Liver (tissue), 9 donors: Measurements from ENCODE around the gene PPP2R2D. TPM values are rescaled to one million over a fixed set of nuclear protein-coding genes. Genes with fewer than 3 reads are reported as not detected.

Experiments
- DNase-seq: peaks from one replicate; pipeline ENCODE4 v3.0.0-alpha.2; 2017; ENCODE audit warnings: low spot score
- H3K27ac ChIP-seq, 2 donors: one replicate each; pipeline ENCODE4 v1.7.0; 2013; ENCODE audit warnings: inconsistent platforms in 2 of 2, low read length in 2 of 2, control low read depth in 1 of 2, low read depth in 1 of 2, mild to moderate bottlenecking in 1 of 2
- H3K27me3 ChIP-seq, 4 donors: one replicate each; pipeline versions ENCODE4 v1.6.1 to v1.7.0; 2013; ENCODE audit warnings: low read length in 3 of 4, inconsistent platforms in 1 of 4, mild to moderate bottlenecking in 1 of 4, moderate library complexity in 1 of 4; ENCODE audit not compliant: control insufficient read depth in 4 of 4, insufficient read depth in 4 of 4
- H3K36me3 ChIP-seq, 4 donors: one replicate each; pipeline versions ENCODE4 v1.6.1 to v1.7.0; 2013; ENCODE audit warnings: low read length in 3 of 4, mild to moderate bottlenecking in 3 of 4, low read depth in 1 of 4, moderate library complexity in 1 of 4; ENCODE audit not compliant: control insufficient read depth in 4 of 4, insufficient read depth in 3 of 4
- H3K4me1 ChIP-seq, 4 donors: one replicate each; pipeline versions ENCODE4 v1.6.1 to v1.7.0; 2013; ENCODE audit warnings: low read length in 3 of 4, mild to moderate bottlenecking in 3 of 4, moderate library complexity in 1 of 4; ENCODE audit not compliant: control insufficient read depth in 4 of 4, insufficient read depth in 4 of 4
- H3K4me3 ChIP-seq, 3 donors: one replicate each; pipeline versions ENCODE4 v1.6.1 to v1.7.0; 2013; ENCODE audit warnings: low read length in 3 of 3, control low read depth in 1 of 3, low read depth in 1 of 3, mild to moderate bottlenecking in 1 of 3
- H3K9ac ChIP-seq, 2 donors: one replicate each; pipeline ENCODE4 v1.7.0; 2013; ENCODE audit warnings: low read length in 2 of 2, mild to moderate bottlenecking in 2 of 2, moderate library complexity in 2 of 2, control low read depth in 1 of 2, low read depth in 1 of 2
- H3K9me3 ChIP-seq, 4 donors: one replicate each; pipeline versions ENCODE4 v1.6.1 to v1.7.0; 2013; ENCODE audit warnings: low read length in 3 of 4; ENCODE audit not compliant: control insufficient read depth in 4 of 4
- EGR1 ChIP-seq, 2 donors: IDR thresholded peaks; 2 replicates each; pipeline ENCODE4 v1.6.1; 2016 to 2018; ENCODE audit warnings: antibody characterized with exemption in 2 of 2, low read depth in 2 of 2
- FOXA1 ChIP-seq: IDR thresholded peaks from 2 replicates; pipeline ENCODE4 v1.6.1; 2016; ENCODE audit warnings: antibody characterized with exemption
- FOXA2 ChIP-seq: IDR thresholded peaks from 2 replicates; pipeline ENCODE4 v1.6.1; 2016; ENCODE audit warnings: antibody characterized with exemption
- GABPA ChIP-seq, 2 donors: IDR thresholded peaks in 1 of 2; conservative IDR thresholded peaks in 1 of 2; 2 replicates each; pipeline ENCODE4 v1.6.1; 2016; ENCODE audit warnings: antibody characterized with exemption in 2 of 2, mild to moderate bottlenecking in 1 of 2, moderate library complexity in 1 of 2
- HNF4A ChIP-seq, 2 donors: conservative IDR thresholded peaks; 2 replicates each; pipeline ENCODE4 v1.6.1; 2016; ENCODE audit warnings: antibody characterized with exemption in 2 of 2, mild to moderate bottlenecking in 2 of 2
- HNF4G ChIP-seq: IDR thresholded peaks from 2 replicates; pipeline ENCODE4 v1.6.1; 2016; ENCODE audit warnings: antibody characterized with exemption
- NR2F2 ChIP-seq: IDR thresholded peaks from 2 replicates; pipeline ENCODE4 v1.6.1; 2016; ENCODE audit warnings: antibody characterized with exemption
- RAD21 ChIP-seq, 2 donors: IDR thresholded peaks; 2 replicates each; pipeline ENCODE4 v1.6.1; 2016; ENCODE audit warnings: antibody characterized with exemption in 2 of 2, mild to moderate bottlenecking in 2 of 2
- SP1 ChIP-seq: IDR thresholded peaks from 2 replicates; pipeline ENCODE4 v1.6.1; 2018; ENCODE audit warnings: antibody characterized with exemption, mild to moderate bottlenecking
- TAF1 ChIP-seq: conservative IDR thresholded peaks from 2 replicates; pipeline ENCODE4 v1.6.1; 2016; ENCODE audit warnings: antibody characterized with exemption, mild to moderate bottlenecking
- YY1 ChIP-seq: IDR thresholded peaks from 2 replicates; pipeline ENCODE4 v1.6.1; 2016; ENCODE audit warnings: antibody characterized with exemption, mild to moderate bottlenecking
- WGBS: extraction: QIAGEN DNeasy Blood & Tissue Kit; methylation state at CpG from one replicate; pipeline ENCODE4 v1.1.7; 2013; 5-methylcytosine and 5-hydroxymethylcytosine counted together
- polyA plus RNA-seq, 2 donors: library from polyadenylated mRNA; stranded (reverse) in 1 of 2; unstranded in 1 of 2; fragments of 200-250 nt in 1 of 2; fragments of >200 nt in 1 of 2; fragmentation: Nextera tagmentation in 1 of 2; extraction: Ambion mirVana in 1 of 2; gene quantifications; one replicate each; pipeline versions ENCODE4 v1.2.1 to v1.2.3, GENCODE V29; 2013 to 2015
- total RNA-seq, 2 donors: library from RNA; depleted of rRNA; stranded (reverse); fragments of >200 nt; gene quantifications; one replicate each; pipeline ENCODE4 v1.2.3, GENCODE V29; 2014
- TF ChIP-seq, protein P1 (sequence below): IDR thresholded peaks from 2 replicates; pipeline ENCODE4 v1.6.1; 2016; ENCODE audit warnings: antibody characterized with exemption
- TF ChIP-seq, protein P2 (sequence below): IDR thresholded peaks from 2 replicates; pipeline ENCODE4 v1.6.1; 2016; ENCODE audit warnings: antibody characterized with exemption, mild to moderate bottlenecking
- TF ChIP-seq, protein P3 (sequence below): IDR thresholded peaks from 2 replicates; pipeline ENCODE4 v1.6.1; 2016; ENCODE audit warnings: antibody characterized with exemption
- TF ChIP-seq, protein P4 (sequence below): fragments of 150-350 bp; IDR thresholded peaks from 2 replicates; pipeline ENCODE4 v1.5.1; 2017; ENCODE audit warnings: improper control_type of control experiment, low read depth, low read length; ENCODE audit not compliant: missing input control
- donor health status: healthy.
- donor health status: healthy.
- donor health status: healthy.
- donor health status: healthy.
- donor health status: healthy.

Gene PPP2R2D
- total and polyA plus RNA-seq, 4 donors, result 5.9 to 20.5 (median 14.3) TPM

DNA sequence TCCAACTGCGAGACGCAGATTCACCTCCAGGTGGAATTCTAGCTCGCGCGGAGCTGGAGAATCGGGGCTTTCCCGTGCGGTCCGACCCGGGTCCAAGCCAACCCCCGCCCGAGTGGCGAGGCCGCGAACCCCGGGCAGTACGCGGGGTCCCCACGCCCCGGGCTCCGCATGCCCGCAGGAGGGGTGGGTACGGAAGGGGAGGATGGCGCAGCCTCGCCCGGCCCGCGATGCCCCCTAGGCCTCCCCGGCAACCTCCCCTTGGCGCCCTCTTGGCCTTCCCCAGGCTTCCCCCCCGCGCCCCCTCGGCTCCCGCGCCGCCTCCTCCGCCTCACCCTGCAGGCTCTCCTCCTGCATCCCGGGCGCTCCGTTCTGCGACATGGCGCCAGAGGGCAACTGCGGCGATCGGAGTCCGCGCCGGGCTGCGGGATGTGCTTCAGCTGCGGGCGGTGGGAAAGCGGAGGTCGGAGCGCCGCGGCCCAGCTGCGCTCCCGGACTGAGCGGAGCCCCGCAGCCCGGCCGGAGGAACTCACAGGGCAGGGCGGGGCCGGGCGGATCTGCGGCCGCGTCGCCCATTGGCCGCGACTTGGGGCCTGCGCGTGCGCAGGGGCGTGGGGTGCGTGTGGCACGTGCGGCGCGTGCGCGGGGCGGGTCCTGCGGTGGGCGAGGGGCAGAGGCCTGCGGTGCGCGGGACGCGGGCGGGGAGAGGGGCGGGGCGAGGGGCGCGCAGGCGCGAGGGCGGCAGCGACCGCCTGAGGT, 80.8 kb downstream of the PPP2R2D start, which contains the start of gene BNIP3:
Gene BNIP3 (minus strand): TSS at position 495 of the 756 bp plus-strand sequence. CDS start 117 bp downstream, at position 378.
- WGBS, result under 1% methylated on average over 100 of the region's 100 CpGs
- TF ChIP-seq, protein P1, sequence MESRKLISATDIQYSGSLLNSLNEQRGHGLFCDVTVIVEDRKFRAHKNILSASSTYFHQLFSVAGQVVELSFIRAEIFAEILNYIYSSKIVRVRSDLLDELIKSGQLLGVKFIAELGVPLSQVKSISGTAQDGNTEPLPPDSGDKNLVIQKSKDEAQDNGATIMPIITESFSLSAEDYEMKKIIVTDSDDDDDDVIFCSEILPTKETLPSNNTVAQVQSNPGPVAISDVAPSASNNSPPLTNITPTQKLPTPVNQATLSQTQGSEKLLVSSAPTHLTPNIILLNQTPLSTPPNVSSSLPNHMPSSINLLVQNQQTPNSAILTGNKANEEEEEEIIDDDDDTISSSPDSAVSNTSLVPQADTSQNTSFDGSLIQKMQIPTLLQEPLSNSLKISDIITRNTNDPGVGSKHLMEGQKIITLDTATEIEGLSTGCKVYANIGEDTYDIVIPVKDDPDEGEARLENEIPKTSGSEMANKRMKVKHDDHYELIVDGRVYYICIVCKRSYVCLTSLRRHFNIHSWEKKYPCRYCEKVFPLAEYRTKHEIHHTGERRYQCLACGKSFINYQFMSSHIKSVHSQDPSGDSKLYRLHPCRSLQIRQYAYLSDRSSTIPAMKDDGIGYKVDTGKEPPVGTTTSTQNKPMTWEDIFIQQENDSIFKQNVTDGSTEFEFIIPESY, result no peak
- TF ChIP-seq YY1 (no peak), HNF4G (no peak), FOXA1 (no peak), FOXA2 (no peak), HNF4A (conservative IDR thresholded peaks at IDR 0.05) (no peak), SP1 (no peak), TAF1 (peak; percentile 12), RAD21 (IDR thresholded peaks at IDR 0.05) (no peak)
- TF ChIP-seq, protein P2, sequence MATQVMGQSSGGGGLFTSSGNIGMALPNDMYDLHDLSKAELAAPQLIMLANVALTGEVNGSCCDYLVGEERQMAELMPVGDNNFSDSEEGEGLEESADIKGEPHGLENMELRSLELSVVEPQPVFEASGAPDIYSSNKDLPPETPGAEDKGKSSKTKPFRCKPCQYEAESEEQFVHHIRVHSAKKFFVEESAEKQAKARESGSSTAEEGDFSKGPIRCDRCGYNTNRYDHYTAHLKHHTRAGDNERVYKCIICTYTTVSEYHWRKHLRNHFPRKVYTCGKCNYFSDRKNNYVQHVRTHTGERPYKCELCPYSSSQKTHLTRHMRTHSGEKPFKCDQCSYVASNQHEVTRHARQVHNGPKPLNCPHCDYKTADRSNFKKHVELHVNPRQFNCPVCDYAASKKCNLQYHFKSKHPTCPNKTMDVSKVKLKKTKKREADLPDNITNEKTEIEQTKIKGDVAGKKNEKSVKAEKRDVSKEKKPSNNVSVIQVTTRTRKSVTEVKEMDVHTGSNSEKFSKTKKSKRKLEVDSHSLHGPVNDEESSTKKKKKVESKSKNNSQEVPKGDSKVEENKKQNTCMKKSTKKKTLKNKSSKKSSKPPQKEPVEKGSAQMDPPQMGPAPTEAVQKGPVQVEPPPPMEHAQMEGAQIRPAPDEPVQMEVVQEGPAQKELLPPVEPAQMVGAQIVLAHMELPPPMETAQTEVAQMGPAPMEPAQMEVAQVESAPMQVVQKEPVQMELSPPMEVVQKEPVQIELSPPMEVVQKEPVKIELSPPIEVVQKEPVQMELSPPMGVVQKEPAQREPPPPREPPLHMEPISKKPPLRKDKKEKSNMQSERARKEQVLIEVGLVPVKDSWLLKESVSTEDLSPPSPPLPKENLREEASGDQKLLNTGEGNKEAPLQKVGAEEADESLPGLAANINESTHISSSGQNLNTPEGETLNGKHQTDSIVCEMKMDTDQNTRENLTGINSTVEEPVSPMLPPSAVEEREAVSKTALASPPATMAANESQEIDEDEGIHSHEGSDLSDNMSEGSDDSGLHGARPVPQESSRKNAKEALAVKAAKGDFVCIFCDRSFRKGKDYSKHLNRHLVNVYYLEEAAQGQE, result peak; percentile 51
- TF ChIP-seq, protein P3, sequence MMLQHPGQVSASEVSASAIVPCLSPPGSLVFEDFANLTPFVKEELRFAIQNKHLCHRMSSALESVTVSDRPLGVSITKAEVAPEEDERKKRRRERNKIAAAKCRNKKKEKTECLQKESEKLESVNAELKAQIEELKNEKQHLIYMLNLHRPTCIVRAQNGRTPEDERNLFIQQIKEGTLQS, result no peak
- H3K27me3 ChIP-seq, result no peaks in the 10 kb centered on the region
- no peaks in the 10 kb centered on the region for H3K9me3 ChIP-seq
- H3K4me1 ChIP-seq, result peaks cover 6 to 38% (median 24%) of the 10 kb centered on the region in 4 donors
- peak within 1 kb of the TSS; percentile 46 to 92 (median 63) for H3K4me3 ChIP-seq
- H3K36me3 ChIP-seq, result no peaks in the 10 kb centered on the region
- peak; percentile 94 for DNase-seq
- peak within 1 kb of the TSS; percentile 44 to 51 for H3K9ac ChIP-seq
- peak within 1 kb of the TSS; percentile 70 to 88 for H3K27ac ChIP-seq

DNA sequence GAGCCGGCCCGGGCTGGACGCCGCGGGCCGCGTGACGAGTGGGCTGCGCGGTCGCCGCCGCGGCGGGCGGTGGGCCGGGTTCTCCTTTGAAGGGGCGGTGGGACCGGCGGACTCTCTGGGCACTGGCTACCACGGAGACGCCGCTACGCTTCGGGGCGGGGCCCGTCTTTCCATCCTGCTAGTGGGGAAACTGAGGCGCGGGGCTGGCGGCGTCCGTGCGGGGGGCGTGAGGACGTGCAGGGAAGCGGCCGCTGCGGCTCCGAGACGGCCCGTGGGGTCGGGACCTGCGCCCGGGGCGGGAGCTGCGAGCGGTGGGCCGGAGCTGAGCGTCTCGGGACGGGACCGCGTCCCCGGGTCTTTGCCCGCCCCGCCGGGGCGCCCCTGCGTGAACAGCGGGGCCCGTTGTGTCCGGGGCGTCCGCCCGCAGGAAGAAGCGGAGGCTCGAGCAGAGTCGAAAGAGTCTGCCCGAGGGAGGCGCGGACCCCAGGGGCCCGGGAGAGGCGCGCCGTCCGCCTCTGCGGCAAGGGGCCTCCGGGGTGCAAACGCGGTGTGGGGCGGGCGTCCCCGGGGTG, 81.5 kb downstream of the PPP2R2D start:
- no peak for DNase-seq
- Histone ChIP-seq H3K9ac (peak overlapping the region in 1 of 2 donors; percentile 33), H3K9me3 (no peaks in the 10 kb centered on the region), H3K4me3 (peak overlapping the region; percentile 45 to 92 (median 46)), H3K36me3 (no peaks in the 10 kb centered on the region), H3K4me1 (peaks cover 6 to 34% (median 23%) of the 10 kb centered on the region in 4 donors), H3K27ac (no peak overlapping the region), H3K27me3 (no peaks in the 10 kb centered on the region)
- 4% methylated on average over 83 of the region's 83 CpGs for WGBS
- TF ChIP-seq YY1 (no peak), HNF4G (no peak), RAD21 (IDR thresholded peaks at IDR 0.05) (no peak), EGR1 (IDR thresholded peaks at IDR 0.05; ENCODE audit: low read depth in 2 of 2) (no peak), SP1 (no peak), FOXA2 (no peak), NR2F2 (no peak), TAF1 (no peak), GABPA (IDR thresholded peaks at IDR 0.05 in 1 of 2, conservative IDR thresholded peaks at IDR 0.05 in 1 of 2) (no peak), HNF4A (conservative IDR thresholded peaks at IDR 0.05) (no peak), FOXA1 (no peak)
- TF ChIP-seq, protein P4, sequence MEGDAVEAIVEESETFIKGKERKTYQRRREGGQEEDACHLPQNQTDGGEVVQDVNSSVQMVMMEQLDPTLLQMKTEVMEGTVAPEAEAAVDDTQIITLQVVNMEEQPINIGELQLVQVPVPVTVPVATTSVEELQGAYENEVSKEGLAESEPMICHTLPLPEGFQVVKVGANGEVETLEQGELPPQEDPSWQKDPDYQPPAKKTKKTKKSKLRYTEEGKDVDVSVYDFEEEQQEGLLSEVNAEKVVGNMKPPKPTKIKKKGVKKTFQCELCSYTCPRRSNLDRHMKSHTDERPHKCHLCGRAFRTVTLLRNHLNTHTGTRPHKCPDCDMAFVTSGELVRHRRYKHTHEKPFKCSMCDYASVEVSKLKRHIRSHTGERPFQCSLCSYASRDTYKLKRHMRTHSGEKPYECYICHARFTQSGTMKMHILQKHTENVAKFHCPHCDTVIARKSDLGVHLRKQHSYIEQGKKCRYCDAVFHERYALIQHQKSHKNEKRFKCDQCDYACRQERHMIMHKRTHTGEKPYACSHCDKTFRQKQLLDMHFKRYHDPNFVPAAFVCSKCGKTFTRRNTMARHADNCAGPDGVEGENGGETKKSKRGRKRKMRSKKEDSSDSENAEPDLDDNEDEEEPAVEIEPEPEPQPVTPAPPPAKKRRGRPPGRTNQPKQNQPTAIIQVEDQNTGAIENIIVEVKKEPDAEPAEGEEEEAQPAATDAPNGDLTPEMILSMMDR, result no peak
- TF ChIP-seq, protein P1, result no peak
- TF ChIP-seq, protein P2, result no peak
